PC-9 (cell line): ENCODE results near the gene EIF2D.

ENCODE experiments used
- CTCF ChIP-seq: fragments of 200-600 bp; sonication (generic); conservative IDR thresholded peaks from 2 replicates; pipeline ENCODE4 v1.6.1; 2017; ENCODE audit warnings: mixed run types, antibody characterized with exemption, mild to moderate bottlenecking, moderate library complexity
- EZH2 ChIP-seq: fragments of 200-600 bp; sonication (generic); IDR thresholded peaks from 2 replicates; pipeline ENCODE4 v1.8.0; 2017; ENCODE audit warnings: antibody characterized with exemption, low read depth

- TF ChIP-seq CTCF (peak; percentile 86), EZH2 (no peak)
These were observed 4.1 kb downstream of the EIF2D start for GRCh38 chr1:206608108-206608698.
